Left renal cortex interstitium (tissue), 4 donors: ENCODE data around the gene ANLN. TPM values are rescaled to one million over a fixed set of nuclear protein-coding genes. Genes with fewer than 3 reads are reported as not detected.
"Not testable (repeated sequence)": the region's sequence is repeated elsewhere in the genome, so short reads cannot be mapped to it uniquely, and the experiment has no call there.

Experiments used
- DNase-seq, 4 donors: peaks; one replicate each; pipeline ENCODE4 v3.0.0-alpha.2; 2013; ENCODE audit warnings: low read depth in 4 of 4, low spot score in 2 of 4, missing footprints in 1 of 4
- polyA plus RNA-seq, 4 donors: library from polyadenylated mRNA; unstranded; fragments of 120-200 nt; gene quantifications; one replicate each; pipeline ENCODE4 v1.2.1, GENCODE V29; 2013; ENCODE audit not compliant: insufficient read length in 4 of 4

The ANLN gene
- polyA plus RNA-seq, 4 donors, result 26.8 to 29.5 (median 27.7) TPM

DNA sequence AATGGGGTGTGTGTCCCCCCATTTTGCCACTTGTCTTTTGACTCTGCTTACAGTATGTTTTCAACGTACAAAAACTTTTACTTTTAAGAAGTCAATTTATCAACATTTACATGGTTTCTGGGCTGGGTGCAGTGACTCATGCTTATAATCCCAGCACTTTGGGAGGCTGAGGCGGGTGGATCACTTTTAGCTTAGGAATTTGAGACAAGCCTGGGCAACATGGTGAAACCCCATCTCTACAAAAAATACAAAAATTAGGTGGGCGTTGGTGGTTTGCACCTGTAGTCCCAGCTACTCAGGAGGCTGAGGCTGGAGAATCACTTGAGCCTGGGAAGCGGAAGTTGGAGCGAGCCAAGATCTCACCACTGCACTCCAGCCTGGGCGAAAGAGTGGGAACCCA lies 107.5 kb downstream of the ANLN start:
- DNase-seq, result not testable (repeated sequence)

DNA sequence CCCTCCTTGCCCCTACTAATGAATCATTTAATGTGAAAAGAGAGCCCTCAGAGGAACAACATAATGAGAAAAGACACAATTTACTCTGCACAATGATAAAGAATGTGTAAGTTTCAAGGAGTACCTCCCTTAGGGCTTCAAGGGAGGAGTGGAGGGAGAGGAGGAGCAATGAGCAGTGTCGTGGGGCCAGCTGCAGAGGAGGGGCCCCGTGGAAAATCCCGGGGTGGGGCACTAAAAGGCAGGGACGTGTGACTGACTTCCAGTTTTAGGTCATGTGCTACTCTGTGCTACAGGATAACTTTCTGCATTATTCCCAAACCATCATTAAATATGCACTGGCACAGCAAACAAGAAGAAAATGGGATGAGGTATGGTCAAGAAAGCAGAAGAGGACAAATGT lies 108.1 kb downstream of the ANLN start:
- no peak for DNase-seq

Other genes starting within 250 kb of the ANLN start
- gene EEPD1, start 236.6 kb upstream of the ANLN start, polyA plus RNA-seq, result 1 to 10 TPM; 6.7 to 7.5 (median 7.3) TPM